ENCODE results near the gene ELP1.

DNA sequence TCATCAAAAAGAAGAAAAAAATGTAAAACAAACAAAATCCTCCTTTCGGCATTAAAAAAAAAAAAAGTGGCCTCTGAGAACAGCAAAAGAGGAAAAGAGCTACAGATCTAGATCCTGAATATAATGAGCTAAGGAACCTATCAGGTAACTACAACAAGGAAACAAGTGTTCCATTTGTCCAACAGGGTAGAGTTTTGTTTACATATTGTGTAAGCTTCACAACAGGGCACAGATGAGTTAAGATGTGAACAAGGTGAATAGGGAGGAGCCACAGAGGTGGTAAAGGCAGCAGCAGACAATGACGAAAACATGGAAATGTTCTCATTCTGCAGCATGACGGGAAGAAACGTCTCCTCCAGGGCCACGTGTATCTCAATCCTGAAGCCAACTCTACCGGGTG, 14.4 kb downstream of the ELP1 start:
- no peak for TF ChIP-seq CREB1 (CRISPR knock-in tag; IDR thresholded peaks at IDR 0.05; ENCODE audit: low read depth)
- TF ChIP-seq, protein P1, sequence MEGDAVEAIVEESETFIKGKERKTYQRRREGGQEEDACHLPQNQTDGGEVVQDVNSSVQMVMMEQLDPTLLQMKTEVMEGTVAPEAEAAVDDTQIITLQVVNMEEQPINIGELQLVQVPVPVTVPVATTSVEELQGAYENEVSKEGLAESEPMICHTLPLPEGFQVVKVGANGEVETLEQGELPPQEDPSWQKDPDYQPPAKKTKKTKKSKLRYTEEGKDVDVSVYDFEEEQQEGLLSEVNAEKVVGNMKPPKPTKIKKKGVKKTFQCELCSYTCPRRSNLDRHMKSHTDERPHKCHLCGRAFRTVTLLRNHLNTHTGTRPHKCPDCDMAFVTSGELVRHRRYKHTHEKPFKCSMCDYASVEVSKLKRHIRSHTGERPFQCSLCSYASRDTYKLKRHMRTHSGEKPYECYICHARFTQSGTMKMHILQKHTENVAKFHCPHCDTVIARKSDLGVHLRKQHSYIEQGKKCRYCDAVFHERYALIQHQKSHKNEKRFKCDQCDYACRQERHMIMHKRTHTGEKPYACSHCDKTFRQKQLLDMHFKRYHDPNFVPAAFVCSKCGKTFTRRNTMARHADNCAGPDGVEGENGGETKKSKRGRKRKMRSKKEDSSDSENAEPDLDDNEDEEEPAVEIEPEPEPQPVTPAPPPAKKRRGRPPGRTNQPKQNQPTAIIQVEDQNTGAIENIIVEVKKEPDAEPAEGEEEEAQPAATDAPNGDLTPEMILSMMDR (conservative IDR thresholded peaks at IDR 0.05; ENCODE audit: low read depth in 2 of 2): no peak

All from GM23338 (cell line).